HG02973 (cell line): ENCODE data around the gene HOXD9.

Source experiments
- ATAC-seq: cut with Tn5 transposase; IDR thresholded peaks from one replicate; pipeline ENCODE4 v1.9.1; 2021; ENCODE audit warnings: moderate library complexity; ENCODE audit not compliant: unreplicated experiment

Gene HOXD9

GRCh38 chr2:176137906-176138305, 15.4 kb downstream of the HOXD9 start:
- no peak for ATAC-seq

- ATAC-seq, result no peak
Measured at GRCh38 chr2:176138526-176138922, 16.0 kb downstream of the HOXD9 start.

- ATAC-seq, result no peak
Measured at GRCh38 chr2:176138923-176139660, 16.6 kb downstream of the HOXD9 start.

GRCh38 chr2:176139661-176140512, 17.4 kb downstream of the HOXD9 start:
- no peak for ATAC-seq

DNA sequence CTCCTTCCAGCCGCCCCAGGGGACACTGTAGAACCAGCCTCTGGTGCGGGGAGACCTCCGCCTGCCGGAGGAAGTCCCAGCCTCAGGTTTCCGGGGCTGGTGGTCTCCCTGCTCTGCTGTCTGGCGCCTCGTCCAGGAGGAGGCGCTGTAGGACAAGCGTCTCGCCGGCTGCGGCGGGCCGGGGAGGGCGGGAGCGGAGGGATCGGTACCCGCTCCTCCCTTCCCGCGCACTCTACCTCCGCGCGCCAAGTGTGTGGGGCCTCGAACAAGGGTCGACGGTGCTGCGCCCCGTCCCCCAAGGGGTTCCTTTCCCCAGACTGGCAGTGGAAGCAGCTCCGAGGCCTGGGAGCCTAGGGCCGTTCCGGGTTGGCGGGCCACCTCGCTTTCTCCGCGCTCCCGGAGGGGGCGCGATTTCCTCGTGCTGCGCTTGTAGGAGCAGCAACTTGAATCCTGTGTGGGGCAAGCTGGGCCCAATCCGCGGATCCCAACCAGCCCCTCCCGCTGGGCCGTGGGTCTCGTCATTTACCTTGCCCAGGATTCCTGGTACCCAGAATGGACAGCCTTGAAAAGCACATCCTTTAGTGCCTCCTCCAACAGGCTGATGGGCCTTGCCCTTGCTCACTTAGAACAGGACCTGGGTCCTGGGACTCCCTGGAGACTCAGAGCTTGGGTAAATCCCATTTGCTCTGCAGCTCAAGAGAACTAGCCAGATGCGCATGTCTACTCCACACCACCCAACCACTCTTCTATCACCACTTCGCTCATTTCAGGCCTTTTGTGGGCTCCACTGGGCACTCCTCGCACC, 18.2 kb downstream of the HOXD9 start:
- ATAC-seq, result peak; percentile 92

- no peak for ATAC-seq
Measured at GRCh38 chr2:176142281-176142680, 19.8 kb downstream of the HOXD9 start.

GRCh38 chr2:176145085-176145969, 22.8 kb downstream of the HOXD9 start:
- no peak for ATAC-seq

GRCh38 chr2:176146101-176146500, 23.6 kb downstream of the HOXD9 start:
- no peak for ATAC-seq

DNA sequence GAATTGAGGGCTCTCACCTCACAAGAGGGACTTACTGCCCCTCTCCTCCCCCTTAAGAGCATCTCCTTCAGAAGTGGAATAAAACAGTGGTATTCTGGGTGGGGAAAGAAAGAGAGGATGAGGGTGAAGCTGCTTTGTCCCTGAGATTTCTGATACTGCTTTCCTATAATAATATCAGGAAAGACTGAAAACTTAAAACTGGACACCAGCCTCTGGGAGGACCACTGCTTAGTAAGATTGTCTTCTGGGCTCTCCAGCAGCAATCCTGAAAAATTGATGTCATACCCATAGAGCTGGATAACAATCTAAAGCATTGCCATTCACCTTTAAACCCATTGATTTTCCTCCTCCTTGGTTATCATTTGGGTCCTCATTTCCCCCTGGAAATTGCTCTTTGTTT, 24.1 kb downstream of the HOXD9 start:
- no peak for ATAC-seq

GRCh38 chr2:176147210-176147799, 24.8 kb downstream of the HOXD9 start:
- no peak for ATAC-seq

- no peak for ATAC-seq
Measured at GRCh38 chr2:176147800-176148496, 25.4 kb downstream of the HOXD9 start.

- ATAC-seq, result no peak
Measured at GRCh38 chr2:176148751-176149421, 26.4 kb downstream of the HOXD9 start.

DNA sequence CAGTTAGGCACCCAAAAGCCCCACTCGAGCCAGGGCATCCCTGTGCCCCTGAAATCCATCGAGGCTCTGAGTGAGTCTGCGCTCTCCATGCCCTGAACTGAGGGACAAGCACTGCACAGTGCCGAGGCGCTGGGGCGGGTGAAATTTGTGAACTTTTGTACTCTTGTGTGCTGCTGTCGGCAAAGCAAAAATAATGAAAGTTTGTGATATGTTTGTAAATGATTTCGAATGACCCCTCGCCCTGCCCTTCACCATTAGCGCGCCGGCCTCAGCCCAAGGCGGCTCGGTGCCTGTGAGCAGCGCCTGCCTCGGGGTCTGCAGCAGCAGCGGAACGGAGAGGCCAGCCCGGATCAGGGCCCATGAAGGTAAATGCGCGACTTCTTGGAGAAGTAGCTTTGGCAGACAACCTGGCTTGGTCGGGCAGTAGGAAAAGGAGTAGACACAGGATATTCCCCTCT, 27.0 kb downstream of the HOXD9 start:
- ATAC-seq, result no peak

GRCh38 chr2:176149939-176150583, 27.5 kb downstream of the HOXD9 start:
- ATAC-seq, result no peak

- no peak for ATAC-seq
Measured at GRCh38 chr2:176150584-176151441, 28.3 kb downstream of the HOXD9 start.

- no peak for ATAC-seq
Measured at GRCh38 chr2:176151442-176152287, 29.1 kb downstream of the HOXD9 start, which contains the start of gene HOXD4. Gene HOXD4 (plus strand): TSS chr2:176151550. CDS start chr2:176151634, 84 bp downstream.
